Colonic mucosa (tissue), 4 donors: ENCODE data around the gene CUBN. TPM values are rescaled to one million over a fixed set of nuclear protein-coding genes. Genes with fewer than 3 reads are reported as not detected.

Source experiments
- DNase-seq: peaks from one replicate; pipeline ENCODE4 v3.0.0-alpha.2; 2020
- H3K27ac ChIP-seq: fragments of 200-600 bp; one replicate; pipeline ENCODE4 v1.8.0; 2021
- H3K27me3 ChIP-seq: fragments of 200-600 bp; one replicate; pipeline ENCODE4 v1.8.0; 2021
- H3K36me3 ChIP-seq: fragments of 200-600 bp; one replicate; pipeline ENCODE4 v1.8.0; 2021
- H3K4me1 ChIP-seq: fragments of 200-600 bp; one replicate; pipeline ENCODE4 v1.8.0; 2021; ENCODE audit warnings: mild to moderate bottlenecking
- H3K4me3 ChIP-seq: fragments of 200-600 bp; one replicate; pipeline ENCODE4 v1.8.0; 2021
- H3K9ac ChIP-seq, 2 donors: one replicate each; pipeline ENCODE4 v1.7.0; 2013; ENCODE audit warnings: control low read depth in 2 of 2, low read depth in 2 of 2, low read length in 2 of 2
- H3K9me3 ChIP-seq: fragments of 200-600 bp; one replicate; pipeline ENCODE4 v1.8.0; 2021
- intact Hi-C: fragments of 100-400 bp; cut with DNase I; formaldehyde crosslinking; loops from one replicate; pipeline ENCODE4 v1.14.1; 2022
- total RNA-seq, 2 donors: library from RNA; stranded (reverse); fragmentation: NEBNext Ultra II Directional in 1 of 2; extraction: Animal tissue kit (Norgen Biotek cat#: 25700) in 1 of 2; gene quantifications; one replicate each; pipeline ENCODE4 v1.2.1, GENCODE V29; 2021
- TF ChIP-seq, protein P1 (sequence below): fragments of 200-600 bp; IDR thresholded peaks from one replicate; pipeline ENCODE4 v1.8.0; 2022; ENCODE audit warnings: antibody characterized with exemption, mild to moderate bottlenecking
- donor health status: healthy.
- donor health status: DM: no; HTN: no; CAD: no.
- donor health status: DM: no; HTN: no; CAD: no.

The CUBN gene
- total RNA-seq, 2 donors from 2014 or later: 0.25 to 0.42 TPM

DNA sequence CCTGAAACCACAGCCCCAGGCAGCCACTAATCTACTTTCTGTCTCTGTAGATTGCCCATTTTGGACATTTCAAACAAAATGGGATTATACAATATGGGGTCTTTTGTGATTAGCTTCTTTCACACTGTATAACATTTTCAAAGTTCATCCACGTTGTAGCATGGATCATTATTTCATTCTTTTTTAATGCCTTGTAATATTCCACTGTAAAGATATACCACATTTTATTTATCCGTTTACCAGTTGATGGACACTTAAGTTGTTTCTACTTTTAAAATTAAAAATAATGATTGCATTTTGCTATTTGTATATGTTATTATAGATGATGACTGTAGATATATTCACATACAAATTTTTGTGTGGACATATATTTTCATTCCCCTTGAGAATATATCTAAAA lies 60.7 kb downstream of the CUBN start:
- Histone ChIP-seq H3K27ac (no peak overlapping the region), H3K4me3 (no peak overlapping the region), H3K4me1 (no peaks in the 10 kb centered on the region), H3K36me3 (no peaks in the 10 kb centered on the region), H3K9ac (no peak overlapping the region), H3K27me3 (no peaks in the 10 kb centered on the region), H3K9me3 (no peaks in the 10 kb centered on the region)
- intact Hi-C loops: no loop called here
- TF ChIP-seq, protein P1, sequence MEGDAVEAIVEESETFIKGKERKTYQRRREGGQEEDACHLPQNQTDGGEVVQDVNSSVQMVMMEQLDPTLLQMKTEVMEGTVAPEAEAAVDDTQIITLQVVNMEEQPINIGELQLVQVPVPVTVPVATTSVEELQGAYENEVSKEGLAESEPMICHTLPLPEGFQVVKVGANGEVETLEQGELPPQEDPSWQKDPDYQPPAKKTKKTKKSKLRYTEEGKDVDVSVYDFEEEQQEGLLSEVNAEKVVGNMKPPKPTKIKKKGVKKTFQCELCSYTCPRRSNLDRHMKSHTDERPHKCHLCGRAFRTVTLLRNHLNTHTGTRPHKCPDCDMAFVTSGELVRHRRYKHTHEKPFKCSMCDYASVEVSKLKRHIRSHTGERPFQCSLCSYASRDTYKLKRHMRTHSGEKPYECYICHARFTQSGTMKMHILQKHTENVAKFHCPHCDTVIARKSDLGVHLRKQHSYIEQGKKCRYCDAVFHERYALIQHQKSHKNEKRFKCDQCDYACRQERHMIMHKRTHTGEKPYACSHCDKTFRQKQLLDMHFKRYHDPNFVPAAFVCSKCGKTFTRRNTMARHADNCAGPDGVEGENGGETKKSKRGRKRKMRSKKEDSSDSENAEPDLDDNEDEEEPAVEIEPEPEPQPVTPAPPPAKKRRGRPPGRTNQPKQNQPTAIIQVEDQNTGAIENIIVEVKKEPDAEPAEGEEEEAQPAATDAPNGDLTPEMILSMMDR: no peak
- no peak for DNase-seq

DNA sequence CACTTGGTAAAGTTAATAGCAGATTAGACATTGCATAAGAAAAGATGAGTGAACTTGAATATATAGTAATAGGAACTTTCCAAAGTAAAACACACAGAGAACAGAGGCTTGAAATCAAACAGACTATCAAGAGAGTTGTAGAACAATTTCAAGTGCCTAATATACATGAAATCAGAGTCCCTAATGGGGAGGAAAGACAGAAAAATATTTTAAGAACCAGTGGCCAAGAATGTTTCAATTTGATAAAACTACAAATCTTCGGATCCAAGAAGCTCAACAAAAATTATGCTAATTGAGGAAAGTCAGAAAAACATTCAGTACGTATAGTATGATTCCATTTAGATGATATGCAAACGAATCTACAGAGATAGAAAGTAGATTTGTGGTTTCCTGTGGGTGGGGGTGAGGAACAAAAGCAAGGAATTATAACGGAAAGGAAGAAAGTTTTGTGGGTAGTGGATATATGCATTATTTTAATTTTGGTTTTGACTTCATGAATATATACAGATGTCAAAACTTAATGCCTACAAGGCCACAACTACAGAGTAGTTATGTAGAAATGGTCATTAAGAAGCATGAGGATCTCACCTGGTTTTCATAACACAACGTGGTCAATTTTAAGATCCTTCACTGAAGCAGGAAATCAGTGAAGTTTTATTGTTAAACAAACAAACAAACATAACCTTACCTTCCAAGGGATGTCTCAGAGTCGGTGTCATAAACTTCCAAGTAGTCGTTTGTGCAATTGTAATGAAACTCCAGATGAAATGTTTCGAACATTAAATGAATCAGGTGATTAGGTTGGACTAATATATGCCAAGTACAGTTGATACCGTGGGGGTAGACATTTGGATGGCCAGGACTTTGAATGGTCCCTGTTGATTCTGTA lies 62.0 kb downstream of the CUBN start:
- Histone ChIP-seq H3K36me3 (no peaks in the 10 kb centered on the region), H3K4me1 (no peaks in the 10 kb centered on the region), H3K27me3 (no peaks in the 10 kb centered on the region), H3K4me3 (no peak overlapping the region), H3K27ac (no peak overlapping the region), H3K9me3 (no peaks in the 10 kb centered on the region), H3K9ac (no peak overlapping the region)
- DNase-seq: no peak
- TF ChIP-seq, protein P1: no peak
- intact Hi-C loops: no loop called here

GRCh38 chr10:17066807-17067206 lies 62.8 kb downstream of the CUBN start:
- H3K27ac ChIP-seq: no peak overlapping the region
- H3K4me1 ChIP-seq: no peaks in the 10 kb centered on the region
- no peaks in the 10 kb centered on the region for H3K9me3 ChIP-seq
- intact Hi-C loops: no loop called here
- no peaks in the 10 kb centered on the region for H3K27me3 ChIP-seq
- H3K9ac ChIP-seq: no peak overlapping the region
- DNase-seq: no peak
- no peaks in the 10 kb centered on the region for H3K36me3 ChIP-seq
- TF ChIP-seq, protein P1: no peak
- no peak overlapping the region for H3K4me3 ChIP-seq

DNA sequence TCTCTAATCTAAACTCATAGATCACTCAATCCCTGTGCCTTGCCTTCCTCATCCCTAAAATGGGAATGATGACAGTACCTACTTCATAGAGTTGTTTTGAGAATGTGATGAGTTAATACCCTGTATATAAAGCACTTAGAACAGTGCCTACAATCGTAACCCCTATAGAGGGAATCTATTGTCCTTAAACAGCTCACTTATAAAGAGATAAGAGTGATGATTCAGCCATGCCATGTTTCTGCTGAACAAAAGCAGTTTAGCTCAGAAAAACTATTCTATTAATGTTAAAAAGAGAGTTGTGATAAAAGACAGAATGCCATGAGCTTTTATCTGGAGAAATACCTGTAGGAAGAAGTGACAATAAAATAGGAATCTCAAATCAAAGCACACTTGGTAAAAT lies 63.6 kb downstream of the CUBN start:
- no peak for DNase-seq
- no peaks in the 10 kb centered on the region for H3K27me3 ChIP-seq

GRCh38 chr10:17065273-17065672 lies 64.3 kb downstream of the CUBN start:
- Histone ChIP-seq H3K9ac (no peak overlapping the region), H3K9me3 (no peaks in the 10 kb centered on the region), H3K4me3 (no peak overlapping the region), H3K27me3 (no peaks in the 10 kb centered on the region), H3K36me3 (no peaks in the 10 kb centered on the region), H3K27ac (no peak overlapping the region), H3K4me1 (no peaks in the 10 kb centered on the region)
- intact Hi-C loops: no loop called here
- TF ChIP-seq, protein P1: no peak
- DNase-seq: no peak

More for the DNA sequence above, 63.6 kb downstream of the CUBN start:
- H3K4me1 ChIP-seq: no peaks in the 10 kb centered on the region
- H3K9me3 ChIP-seq: no peaks in the 10 kb centered on the region
- H3K9ac ChIP-seq: no peak overlapping the region
- intact Hi-C loops: no loop called here
- no peak overlapping the region for H3K4me3 ChIP-seq
- H3K36me3 ChIP-seq: no peaks in the 10 kb centered on the region
- TF ChIP-seq, protein P1: no peak
- no peak overlapping the region for H3K27ac ChIP-seq
